HG03064 (cell line): Measurements from ENCODE around the gene MAP1LC3B.

Experiments used
- ATAC-seq: cut with Tn5 transposase; IDR thresholded peaks from one replicate; pipeline ENCODE4 v1.9.1; 2021; ENCODE audit warnings: low read depth; ENCODE audit not compliant: unreplicated experiment

MAP1LC3B gene

GRCh38 chr16:87424266-87424665, 32.1 kb downstream of the MAP1LC3B start:
- ATAC-seq: no peak

GRCh38 chr16:87425941-87426340, 33.8 kb downstream of the MAP1LC3B start:
- no peak for ATAC-seq

- ATAC-seq: no peak
These were observed 34.5 kb downstream of the MAP1LC3B start for GRCh38 chr16:87426423-87427215.

GRCh38 chr16:87431926-87432325, 39.8 kb downstream of the MAP1LC3B start:
- no peak for ATAC-seq

GRCh38 chr16:87432330-87432915, 40.3 kb downstream of the MAP1LC3B start:
- no peak for ATAC-seq

- no peak for ATAC-seq
These were observed 42.1 kb downstream of the MAP1LC3B start for GRCh38 chr16:87434146-87434667.

GRCh38 chr16:87435372-87436224, 43.5 kb downstream of the MAP1LC3B start:
- no peak for ATAC-seq

GRCh38 chr16:87436225-87437172, 44.4 kb downstream of the MAP1LC3B start:
- ATAC-seq: no peak

GRCh38 chr16:87437327-87437726, 45.2 kb downstream of the MAP1LC3B start:
- ATAC-seq: no peak

- no peak for ATAC-seq
These were observed 45.9 kb downstream of the MAP1LC3B start for GRCh38 chr16:87437911-87438610.

- ATAC-seq: no peak
These were observed 46.5 kb downstream of the MAP1LC3B start for GRCh38 chr16:87438611-87438985.

GRCh38 chr16:87439926-87440325, 47.8 kb downstream of the MAP1LC3B start:
- ATAC-seq: no peak

GRCh38 chr16:87441886-87442580, 49.9 kb downstream of the MAP1LC3B start:
- no peak for ATAC-seq

- ATAC-seq: no peak
These were observed 50.4 kb downstream of the MAP1LC3B start for GRCh38 chr16:87442581-87442966.

- ATAC-seq: no peak
These were observed 50.9 kb downstream of the MAP1LC3B start for GRCh38 chr16:87443016-87443415.

- ATAC-seq: no peak
These were observed 51.8 kb downstream of the MAP1LC3B start for GRCh38 chr16:87443964-87444363.

- no peak for ATAC-seq
These were observed 53.4 kb downstream of the MAP1LC3B start for GRCh38 chr16:87445486-87445885.

- no peak for ATAC-seq
These were observed 54.3 kb downstream of the MAP1LC3B start for GRCh38 chr16:87446479-87446878.

- no peak for ATAC-seq
These were observed 55.2 kb downstream of the MAP1LC3B start for GRCh38 chr16:87447323-87447722.
